HL-60 (cell line): ENCODE measurements around the gene TTN.

ENCODE experiments used
- DNase-seq, 2 experiments: peaks; one replicate each; pipeline ENCODE4 v3.0.0-alpha.2; 2010 to 2020; ENCODE audit warnings: low read depth in 1 of 2, low spot score in 1 of 2
- H3K27ac ChIP-seq: fragments of 250-450 bp; sonication (Bioruptor Pico); replicated peaks from 2 replicates; pipeline ENCODE4 v1.5.1; 2020; ENCODE audit warnings: mild to moderate bottlenecking, moderate library complexity
- H3K27me3 ChIP-seq: fragments of 250-450 bp; sonication (Bioruptor Pico); 2 replicates; pipeline ENCODE4 v1.5.1; 2021; ENCODE audit warnings: mild to moderate bottlenecking, moderate library complexity; ENCODE audit not compliant: insufficient read depth, poor library complexity, severe bottlenecking
- H3K4me3 ChIP-seq: replicated peaks from 2 replicates; pipeline ENCODE4 v1.5.1; 2011; ENCODE audit warnings: mild to moderate bottlenecking, control low read depth, low read length; ENCODE audit not compliant: insufficient read depth
- CTCF ChIP-seq: IDR thresholded peaks from one replicate; pipeline ENCODE4 v1.5.1; 2011; ENCODE audit warnings: low read length, control low read depth, inconsistent platforms; ENCODE audit not compliant: insufficient read depth
- GABPA ChIP-seq: IDR thresholded peaks from 2 replicates; pipeline ENCODE4 v1.6.1; 2012; ENCODE audit warnings: low read depth
- POLR2AphosphoS5 ChIP-seq: IDR thresholded peaks from 2 replicates; pipeline ENCODE4 v1.6.1; 2012; ENCODE audit warnings: low read depth
- REST ChIP-seq: IDR thresholded peaks from 2 replicates; pipeline ENCODE4 v1.6.1; 2012; ENCODE audit warnings: low read depth; ENCODE audit not compliant: insufficient replicate concordance
- SPI1 ChIP-seq: IDR thresholded peaks from 2 replicates; pipeline ENCODE4 v1.6.1; 2012; ENCODE audit warnings: low read depth, mild to moderate bottlenecking, borderline replicate concordance

The TTN gene

GRCh38 chr2:178650554-178650953 lies 156.7 kb downstream of the TTN start:
- H3K4me3 ChIP-seq: no peak overlapping the region
- TF ChIP-seq CTCF (no peak), GABPA (no peak), POLR2AphosphoS5 (no peak), REST (no peak), SPI1 (no peak)
- H3K27me3 ChIP-seq: no peaks in the 10 kb centered on the region
- DNase-seq: no peak
- H3K27ac ChIP-seq: no peak overlapping the region

GRCh38 chr2:178644919-178645318 lies 162.3 kb downstream of the TTN start:
- Histone ChIP-seq H3K27ac (no peak overlapping the region), H3K4me3 (no peak overlapping the region), H3K27me3 (peaks cover 4% of the 10 kb centered on the region)
- no peak for TF ChIP-seq POLR2AphosphoS5
- no peak for TF ChIP-seq CTCF
- no peak for TF ChIP-seq REST
- TF ChIP-seq GABPA: no peak
- TF ChIP-seq SPI1: no peak
- DNase-seq: no peak

GRCh38 chr2:178641498-178641897 lies 165.7 kb downstream of the TTN start:
- Histone ChIP-seq H3K27ac (no peak overlapping the region), H3K27me3 (peaks cover 4% of the 10 kb centered on the region), H3K4me3 (no peak overlapping the region)
- TF ChIP-seq POLR2AphosphoS5 (no peak), CTCF (no peak), GABPA (no peak), REST (no peak), SPI1 (no peak)
- no peak for DNase-seq
